Panc1 (cell line): Measurements from ENCODE around the gene DENND2D. TPM values are rescaled to one million over a fixed set of nuclear protein-coding genes. Genes with fewer than 3 reads are reported as not detected.
"Not testable (repeated sequence)": the region's sequence is repeated elsewhere in the genome, so short reads cannot be mapped to it uniquely, and the experiment has no call there.

Experiments used
- ATAC-seq: fragments of 200-7000 bp; cut with Tn5 transposase; 2 replicates; pipeline ENCODE4 v1.9.1; 2020; ENCODE audit warnings: mild to moderate bottlenecking, moderate library complexity
- BruUV-seq: library from RNA; stranded (reverse); fragments of 400-500 nt; replicated peaks from 2 replicates; lab custom pipeline; 2021; lab: Mats Ljungman, UMichigan
- CTCF ChIA-PET: fragments of 300-600 bp; sonication (Branson Sonifier 250); formaldehyde crosslinking; loops from one replicate; lab custom pipeline; 2022; ENCODE audit warnings: antibody characterized with exemption; lab: Charles Lee
- POLR2A ChIA-PET: fragments of 300-600 bp; sonication (Branson Sonifier 250); formaldehyde crosslinking; loops from one replicate; lab custom pipeline; 2022; ENCODE audit warnings: antibody characterized with exemption; lab: Charles Lee
- DNase-seq: peaks from one replicate; pipeline ENCODE4 v3.0.0-alpha.2; 2010; ENCODE audit warnings: low read depth, low spot score
- H3K27ac ChIP-seq: 2 replicates; pipeline ENCODE4 v1.5.1; 2011; ENCODE audit warnings: mild to moderate bottlenecking, low read length, inconsistent platforms
- H3K27me3 ChIP-seq: fragments of 200-500 bp; sonication (Bioruptor generic); 2 replicates; pipeline ENCODE4 v1.6.0; 2014; ENCODE audit warnings: low read length, inconsistent platforms; ENCODE audit not compliant: control insufficient read depth, insufficient read depth
- H3K36me3 ChIP-seq: fragments of 200-500 bp; sonication (Bioruptor generic); 2 replicates; pipeline ENCODE4 v1.5.1; 2014; ENCODE audit warnings: inconsistent platforms, mild to moderate bottlenecking, low read length, moderate library complexity; ENCODE audit not compliant: control insufficient read depth, insufficient read depth
- H3K4me1 ChIP-seq: 2 replicates; pipeline ENCODE4 v1.5.1; 2011; ENCODE audit warnings: inconsistent platforms, mild to moderate bottlenecking, low read length, moderate library complexity; ENCODE audit not compliant: control insufficient read depth, insufficient read depth
- H3K4me3 ChIP-seq, 2 experiments: 2 replicates each; pipeline ENCODE4 v1.5.1; 2011 to 2012; ENCODE audit warnings: low read depth in 2 of 2, low read length in 2 of 2, mild to moderate bottlenecking in 2 of 2, inconsistent platforms in 1 of 2, moderate library complexity in 1 of 2
- H3K9me3 ChIP-seq: fragments of 200-500 bp; sonication (Bioruptor generic); 2 replicates; pipeline ENCODE4 v1.5.1; 2014; ENCODE audit warnings: low read depth, mild to moderate bottlenecking, inconsistent platforms, low read length, moderate library complexity; ENCODE audit not compliant: control insufficient read depth, insufficient read depth
- POLR2AphosphoS5 ChIP-seq: IDR thresholded peaks from 2 replicates; pipeline ENCODE4 v1.6.1; 2012; ENCODE audit warnings: mild to moderate bottlenecking, low read depth, low read length, moderate library complexity
- SIN3A ChIP-seq: IDR thresholded peaks from 2 replicates; pipeline ENCODE4 v1.6.1; 2012; ENCODE audit warnings: low read depth, mild to moderate bottlenecking, low read length, moderate library complexity, borderline replicate concordance; ENCODE audit not compliant: insufficient read depth
- TCF7L2 ChIP-seq: IDR thresholded peaks from 2 replicates; pipeline ENCODE4 v1.6.1; 2011; ENCODE audit warnings: mild to moderate bottlenecking, low read depth, low read length, inconsistent platforms
- in situ Hi-C: cut with HindIII; loops from 2 replicates; pipeline ENCODE4 v1.10.0; 2016; ENCODE audit warnings: low sequenced_read_pairs, low pct_unique_long_range_greater_than_20kb
- intact Hi-C: fragments of 100-400 bp; cut with micrococcal nuclease; formaldehyde crosslinking; loops from one replicate; pipeline ENCODE4 v1.10.0; 2022; ENCODE audit not compliant: unreplicated experiment
- total RNA-seq: library from RNA; stranded (reverse); gene quantifications from one replicate; pipeline ENCODE4 v1.2.1, GENCODE V29; 2021; ENCODE audit not compliant: unreplicated experiment
- TF ChIP-seq, protein P1 (sequence below), 2 experiments: IDR thresholded peaks; 2 replicates each; pipeline ENCODE4 v1.6.1; 2011 to 2012; ENCODE audit warnings: low read depth in 2 of 2, control low read depth in 1 of 2, low read length in 1 of 2, mild to moderate bottlenecking in 1 of 2, moderate library complexity in 1 of 2; ENCODE audit not compliant: insufficient read depth in 1 of 2
- TF ChIP-seq, protein P2 (sequence below): fragments of 450-650 bp; IDR thresholded peaks from 2 replicates; pipeline ENCODE4 v1.5.1; 2017; ENCODE audit warnings: mild to moderate bottlenecking

Gene DENND2D
- total RNA-seq, 1 experiment from 2014 or later = 10.4 TPM

DNA sequence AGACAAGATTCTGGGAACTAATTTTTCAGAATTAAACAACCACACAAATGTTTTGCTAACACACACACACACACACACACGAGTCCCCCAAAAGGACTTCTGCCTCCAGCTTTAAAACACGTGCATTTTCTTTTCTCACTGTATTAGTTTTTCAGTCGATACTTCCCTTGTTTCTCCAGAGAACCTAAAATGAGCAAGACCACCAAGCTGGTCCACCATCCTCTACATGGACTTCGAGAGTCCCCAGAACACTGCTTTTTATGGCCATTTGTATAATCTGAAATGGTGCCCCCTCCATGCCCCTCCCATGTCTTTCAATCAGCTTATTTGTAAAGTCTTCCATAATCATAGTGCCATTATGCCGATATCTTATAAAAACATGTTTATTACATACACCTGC lies 16.3 kb upstream of the DENND2D start:
- DNase-seq = no peak
- in situ Hi-C loops = no loop called here
- TF ChIP-seq TCF7L2 = no peak
- intact Hi-C loops = no loop called here
- CTCF ChIA-PET = no interaction called here
- ATAC-seq = no peak
- Histone ChIP-seq H3K36me3 (no peaks in the 10 kb centered on the region), H3K4me3 (no peak overlapping the region), H3K4me1 (no peaks in the 10 kb centered on the region), H3K27me3 (no peaks in the 10 kb centered on the region), H3K27ac (no peak overlapping the region), H3K9me3 (no peaks in the 10 kb centered on the region)
- POLR2A ChIA-PET = no interaction called here
- no TSS peak for BruUV-seq

DNA sequence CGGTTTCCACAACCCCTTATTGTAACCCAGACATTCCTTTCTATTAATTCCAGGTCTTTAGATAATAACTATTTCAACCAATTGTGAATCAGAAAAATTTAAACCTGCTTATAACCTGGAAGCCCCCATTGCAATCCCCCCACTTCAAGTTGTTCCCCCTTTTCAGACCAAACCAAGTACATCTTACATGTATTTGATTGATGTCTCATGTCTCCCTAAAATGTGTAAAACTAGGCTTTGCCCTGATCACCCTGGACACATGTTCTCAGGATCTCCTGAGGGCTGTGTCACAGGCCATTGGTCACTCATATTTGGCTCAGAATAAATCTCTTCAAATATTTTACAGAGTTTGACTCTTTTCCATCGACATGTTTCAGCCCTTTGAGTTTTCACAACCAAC lies 14.8 kb upstream of the DENND2D start:
- in situ Hi-C loops, H3K4me1 ChIP-seq, H3K36me3 ChIP-seq, ATAC-seq, H3K27me3 ChIP-seq, CTCF ChIA-PET, intact Hi-C loops, DNase-seq, BruUV-seq, H3K9me3 ChIP-seq, H3K4me3 ChIP-seq, H3K27ac ChIP-seq, POLR2A ChIA-PET: not testable (repeated sequence)

DNA sequence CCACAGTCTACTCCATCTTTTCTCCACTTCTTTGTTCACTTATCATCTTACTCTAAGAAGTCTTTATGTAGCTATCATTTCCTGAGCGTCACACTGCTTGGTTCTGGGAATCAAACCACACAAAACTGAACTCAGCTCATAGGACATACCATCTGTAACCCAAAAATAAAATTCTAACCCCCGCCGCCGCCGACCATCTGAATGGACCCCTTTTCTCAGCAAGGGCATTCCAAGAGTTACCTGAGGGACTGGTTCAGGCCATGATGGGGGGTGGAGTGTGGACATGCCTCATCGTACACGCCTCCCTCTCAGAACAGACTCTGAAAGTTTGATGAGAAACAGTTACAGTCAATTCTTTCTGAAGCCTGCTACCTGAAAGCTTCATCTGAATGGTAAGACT lies 14.4 kb upstream of the DENND2D start:
- POLR2A ChIA-PET = no interaction called here
- in situ Hi-C loops = no loop called here
- DNase-seq = no peak
- no peak overlapping the region for H3K27ac ChIP-seq
- H3K4me1 ChIP-seq = no peaks in the 10 kb centered on the region
- no peak for ATAC-seq
- CTCF ChIA-PET = no interaction called here
- H3K4me3 ChIP-seq = no peak overlapping the region
- H3K27me3 ChIP-seq = no peaks in the 10 kb centered on the region
- H3K9me3 ChIP-seq = no peaks in the 10 kb centered on the region
- no peak for TF ChIP-seq POLR2AphosphoS5
- TF ChIP-seq TCF7L2 = no peak
- no peak for TF ChIP-seq SIN3A
- TF ChIP-seq, protein P1, sequence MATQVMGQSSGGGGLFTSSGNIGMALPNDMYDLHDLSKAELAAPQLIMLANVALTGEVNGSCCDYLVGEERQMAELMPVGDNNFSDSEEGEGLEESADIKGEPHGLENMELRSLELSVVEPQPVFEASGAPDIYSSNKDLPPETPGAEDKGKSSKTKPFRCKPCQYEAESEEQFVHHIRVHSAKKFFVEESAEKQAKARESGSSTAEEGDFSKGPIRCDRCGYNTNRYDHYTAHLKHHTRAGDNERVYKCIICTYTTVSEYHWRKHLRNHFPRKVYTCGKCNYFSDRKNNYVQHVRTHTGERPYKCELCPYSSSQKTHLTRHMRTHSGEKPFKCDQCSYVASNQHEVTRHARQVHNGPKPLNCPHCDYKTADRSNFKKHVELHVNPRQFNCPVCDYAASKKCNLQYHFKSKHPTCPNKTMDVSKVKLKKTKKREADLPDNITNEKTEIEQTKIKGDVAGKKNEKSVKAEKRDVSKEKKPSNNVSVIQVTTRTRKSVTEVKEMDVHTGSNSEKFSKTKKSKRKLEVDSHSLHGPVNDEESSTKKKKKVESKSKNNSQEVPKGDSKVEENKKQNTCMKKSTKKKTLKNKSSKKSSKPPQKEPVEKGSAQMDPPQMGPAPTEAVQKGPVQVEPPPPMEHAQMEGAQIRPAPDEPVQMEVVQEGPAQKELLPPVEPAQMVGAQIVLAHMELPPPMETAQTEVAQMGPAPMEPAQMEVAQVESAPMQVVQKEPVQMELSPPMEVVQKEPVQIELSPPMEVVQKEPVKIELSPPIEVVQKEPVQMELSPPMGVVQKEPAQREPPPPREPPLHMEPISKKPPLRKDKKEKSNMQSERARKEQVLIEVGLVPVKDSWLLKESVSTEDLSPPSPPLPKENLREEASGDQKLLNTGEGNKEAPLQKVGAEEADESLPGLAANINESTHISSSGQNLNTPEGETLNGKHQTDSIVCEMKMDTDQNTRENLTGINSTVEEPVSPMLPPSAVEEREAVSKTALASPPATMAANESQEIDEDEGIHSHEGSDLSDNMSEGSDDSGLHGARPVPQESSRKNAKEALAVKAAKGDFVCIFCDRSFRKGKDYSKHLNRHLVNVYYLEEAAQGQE (IDR thresholded peaks at IDR 0.05; ENCODE audit: insufficient read depth in 1 of 2, low read depth in 2 of 2, low read length in 1 of 2) = no peak
- TF ChIP-seq, protein P2, sequence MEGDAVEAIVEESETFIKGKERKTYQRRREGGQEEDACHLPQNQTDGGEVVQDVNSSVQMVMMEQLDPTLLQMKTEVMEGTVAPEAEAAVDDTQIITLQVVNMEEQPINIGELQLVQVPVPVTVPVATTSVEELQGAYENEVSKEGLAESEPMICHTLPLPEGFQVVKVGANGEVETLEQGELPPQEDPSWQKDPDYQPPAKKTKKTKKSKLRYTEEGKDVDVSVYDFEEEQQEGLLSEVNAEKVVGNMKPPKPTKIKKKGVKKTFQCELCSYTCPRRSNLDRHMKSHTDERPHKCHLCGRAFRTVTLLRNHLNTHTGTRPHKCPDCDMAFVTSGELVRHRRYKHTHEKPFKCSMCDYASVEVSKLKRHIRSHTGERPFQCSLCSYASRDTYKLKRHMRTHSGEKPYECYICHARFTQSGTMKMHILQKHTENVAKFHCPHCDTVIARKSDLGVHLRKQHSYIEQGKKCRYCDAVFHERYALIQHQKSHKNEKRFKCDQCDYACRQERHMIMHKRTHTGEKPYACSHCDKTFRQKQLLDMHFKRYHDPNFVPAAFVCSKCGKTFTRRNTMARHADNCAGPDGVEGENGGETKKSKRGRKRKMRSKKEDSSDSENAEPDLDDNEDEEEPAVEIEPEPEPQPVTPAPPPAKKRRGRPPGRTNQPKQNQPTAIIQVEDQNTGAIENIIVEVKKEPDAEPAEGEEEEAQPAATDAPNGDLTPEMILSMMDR = no peak
- no peaks in the 10 kb centered on the region for H3K36me3 ChIP-seq
- BruUV-seq = no TSS peak
- intact Hi-C loops = no loop called here
